Measurements from ENCODE around the gene ZNF726. TPM values are rescaled to one million over a fixed set of nuclear protein-coding genes. Genes with fewer than 3 reads are reported as not detected.
"Not testable (repeated sequence)": the region's sequence is repeated elsewhere in the genome, so short reads cannot be mapped to it uniquely, and the experiment has no call there.

The ZNF726 gene
- 6.7 and 10.4 TPM in 2 replicates for total RNA-seq (2014; rRNA removed; shearing (Covaris generic))

DNA sequence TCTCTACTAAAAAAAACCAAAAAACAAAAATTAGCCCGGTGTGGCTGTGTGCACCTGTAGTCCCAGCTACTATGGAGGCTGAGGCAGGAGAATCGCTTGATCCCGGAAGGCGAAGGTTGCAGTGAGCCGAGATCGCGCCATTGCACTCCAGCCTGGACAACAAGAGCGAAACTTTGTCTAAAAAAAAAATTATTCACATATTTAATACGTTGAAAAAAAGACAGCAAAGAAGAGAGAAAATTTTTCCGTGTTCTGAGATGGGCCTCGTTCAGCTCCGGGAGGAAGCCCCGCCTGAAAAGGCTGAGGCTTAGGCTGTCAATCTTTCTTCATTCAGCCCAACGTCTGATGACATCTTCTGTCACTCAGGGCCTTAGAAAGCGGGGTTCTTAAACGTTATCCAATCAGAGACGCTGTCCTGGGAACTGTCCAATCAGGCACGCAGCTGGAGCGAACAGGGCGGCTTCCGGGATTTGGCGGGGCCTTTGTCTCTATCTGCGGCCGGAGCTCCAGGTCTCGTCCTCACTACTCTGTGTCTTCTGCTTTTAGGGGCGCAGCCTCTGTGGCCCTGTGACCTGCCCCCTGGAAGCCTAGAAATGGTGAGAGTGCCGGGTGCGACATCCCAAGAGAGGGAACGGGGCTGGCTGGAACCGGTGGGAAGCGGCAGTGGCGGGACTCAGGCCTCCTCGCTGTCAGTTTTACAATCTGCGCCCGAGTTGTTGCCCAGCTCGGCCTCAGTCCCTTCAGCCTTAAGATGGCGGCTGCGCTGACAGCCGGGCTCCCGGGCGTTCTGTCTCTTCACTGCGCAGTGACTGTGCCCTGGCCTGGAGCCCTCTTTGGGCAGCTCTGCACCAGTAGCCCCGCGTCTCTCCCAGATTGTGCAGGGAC, at the start of gene ZNF726:
Gene ZNF726 (plus strand): TSS at position 485 of the 885 bp plus-strand sequence. CDS start 109 bp downstream, at position 594.
- peak; percentile 91 for DNase-seq (ENCODE audit: low spot score)

DNA sequence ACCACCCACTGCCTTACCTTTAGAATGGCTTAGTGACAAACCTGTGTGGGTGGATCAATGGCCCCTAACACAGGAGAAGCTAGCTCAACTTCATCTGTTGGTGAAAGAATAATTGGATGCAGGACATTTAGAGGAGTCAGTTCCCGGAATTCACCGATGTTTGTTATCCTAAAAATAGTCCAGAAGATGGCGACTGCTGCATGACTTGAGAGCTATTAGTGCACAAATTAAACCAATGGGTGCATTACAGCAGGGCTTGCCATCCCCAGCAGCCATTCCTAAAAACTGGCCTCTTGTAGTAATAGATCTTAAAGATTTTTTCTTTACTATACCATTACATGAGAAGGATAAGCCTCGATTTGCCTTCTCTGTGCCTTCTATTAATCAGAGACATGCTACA, 46.8 kb upstream of the ZNF726 start:
- DNase-seq (ENCODE audit: low spot score) = peak; percentile 5

DNA sequence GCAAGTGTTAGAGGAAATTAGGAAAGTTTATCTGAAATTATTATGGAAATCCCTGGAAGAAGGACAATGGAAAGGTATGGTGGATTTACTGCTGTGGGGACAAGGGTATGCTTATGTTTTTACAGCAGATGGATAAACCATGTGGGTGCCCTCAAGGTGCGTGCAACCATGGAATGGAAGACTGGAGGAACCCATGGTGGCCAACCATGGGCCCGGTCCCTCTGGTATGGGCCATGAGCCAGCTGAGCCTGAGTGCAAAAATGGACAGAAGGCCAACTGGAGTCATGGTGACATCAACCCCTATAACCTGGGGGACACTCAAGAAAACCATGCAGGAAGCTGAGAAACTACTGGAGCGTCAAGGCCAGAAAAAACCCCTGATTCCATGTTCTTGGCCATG, 46.1 kb upstream of the ZNF726 start:
- no peak for DNase-seq (ENCODE audit: low spot score)

DNA sequence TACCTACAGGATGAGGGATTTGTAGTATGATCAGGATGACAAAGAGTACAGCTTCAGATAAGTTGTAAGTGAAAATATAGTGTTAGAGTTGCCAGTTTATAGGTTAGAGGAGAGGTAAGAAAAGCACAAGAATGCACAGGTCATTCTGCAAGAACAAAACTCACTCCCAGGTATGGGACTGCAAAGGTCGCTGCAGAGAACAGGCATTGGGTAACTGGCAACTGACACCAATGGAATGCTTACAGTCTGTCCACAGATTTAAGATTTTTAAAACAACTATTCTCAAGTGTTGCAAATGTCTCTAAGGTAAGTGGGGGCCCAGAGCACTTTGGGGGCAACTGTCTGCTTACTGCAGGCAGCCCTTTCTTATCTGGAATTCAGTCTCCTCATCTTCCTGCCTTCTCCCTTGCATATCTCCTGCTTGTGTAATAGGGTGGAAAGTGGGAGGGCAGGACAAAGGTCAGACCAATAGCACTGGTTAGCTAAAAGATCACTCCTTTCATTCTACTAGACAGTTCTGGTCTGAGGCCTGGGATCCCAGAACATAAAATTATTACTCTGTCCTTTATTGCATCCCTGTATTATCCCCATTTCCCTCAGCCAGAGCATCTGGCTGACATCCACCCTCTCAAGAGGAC, 42.3 kb upstream of the ZNF726 start:
- DNase-seq (ENCODE audit: low spot score) = no peak

DNA sequence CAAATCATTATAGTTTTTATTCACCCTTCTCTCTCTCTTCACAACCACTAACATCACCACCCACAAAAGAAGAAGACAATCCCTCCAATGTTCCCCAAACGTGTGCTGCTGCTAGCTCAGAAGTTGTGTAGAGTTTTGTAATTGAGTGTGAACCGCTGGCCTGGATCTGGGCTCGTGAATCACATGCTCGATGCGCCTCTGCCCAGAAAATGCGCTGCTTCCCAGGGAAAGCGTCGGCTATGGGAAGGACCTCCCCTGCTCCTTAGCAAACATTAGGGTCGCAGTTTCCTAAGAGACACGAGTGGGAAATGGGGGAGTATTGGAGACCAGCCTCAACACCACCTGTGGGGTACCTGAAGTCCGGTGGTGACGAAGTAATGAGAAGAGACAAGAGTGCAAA, 38.4 kb upstream of the ZNF726 start:
- DNase-seq (ENCODE audit: low spot score) = no peak

DNA sequence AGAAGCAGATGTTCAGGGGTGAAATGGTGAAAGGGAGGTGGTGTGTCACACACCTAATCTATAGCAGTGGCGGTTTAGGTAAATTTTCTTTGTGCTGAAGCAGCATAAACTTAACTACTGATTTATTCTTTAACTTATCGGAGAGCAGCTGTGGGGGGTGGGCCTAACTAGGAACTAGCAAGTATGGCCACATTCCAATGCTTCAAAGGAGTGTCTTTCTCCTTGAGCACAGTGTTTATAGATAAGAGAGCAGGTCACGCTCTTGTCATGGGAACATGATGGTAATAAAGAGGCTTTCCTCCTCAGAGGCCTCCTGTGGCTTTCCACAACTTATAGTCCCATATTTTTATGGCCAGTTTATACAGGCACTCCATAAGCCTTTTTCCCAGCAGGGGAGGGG, 37.9 kb upstream of the ZNF726 start:
- not testable (repeated sequence) for DNase-seq (ENCODE audit: low spot score)

DNA sequence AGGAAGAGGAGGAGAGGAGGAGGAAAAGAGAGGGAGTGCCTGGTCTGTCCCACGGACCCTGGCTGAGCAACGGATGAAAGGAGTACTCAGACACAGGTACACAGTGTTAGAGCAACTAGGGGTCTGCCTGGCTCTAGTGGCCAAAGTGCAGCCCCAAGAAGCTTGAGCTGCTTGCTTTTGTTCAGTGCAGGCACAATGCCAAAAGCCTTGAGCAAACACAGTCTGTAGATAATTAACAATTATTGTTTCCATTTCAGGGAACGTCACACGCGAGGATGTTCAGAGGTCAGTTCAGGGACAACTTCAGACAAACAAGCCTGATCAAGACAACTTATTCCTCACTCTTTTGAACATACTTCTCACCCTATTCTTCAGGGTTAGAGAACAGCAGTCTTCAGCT, 32.2 kb upstream of the ZNF726 start:
- DNase-seq (ENCODE audit: low spot score) = no peak

DNA sequence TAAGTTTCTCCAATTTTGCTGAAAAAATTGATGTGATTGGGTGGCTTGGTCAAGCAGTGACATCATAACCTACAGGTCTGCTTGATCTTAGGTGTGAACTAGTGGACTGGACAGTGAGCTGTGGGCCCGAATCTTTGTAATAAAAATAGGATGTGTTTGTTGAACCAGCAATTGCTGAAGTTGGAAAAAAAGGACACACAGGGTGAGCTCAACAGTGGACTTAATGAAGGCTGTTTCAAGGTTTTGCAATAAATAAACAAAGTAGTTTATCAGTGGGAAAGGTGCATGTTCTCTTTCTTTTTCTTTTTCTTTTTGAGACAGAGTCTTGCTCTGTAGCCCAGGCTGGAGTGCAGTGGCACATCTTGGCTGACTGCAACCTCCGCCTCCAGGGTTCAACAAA, 30.3 kb upstream of the ZNF726 start:
- DNase-seq (ENCODE audit: low spot score) = no peak

DNA sequence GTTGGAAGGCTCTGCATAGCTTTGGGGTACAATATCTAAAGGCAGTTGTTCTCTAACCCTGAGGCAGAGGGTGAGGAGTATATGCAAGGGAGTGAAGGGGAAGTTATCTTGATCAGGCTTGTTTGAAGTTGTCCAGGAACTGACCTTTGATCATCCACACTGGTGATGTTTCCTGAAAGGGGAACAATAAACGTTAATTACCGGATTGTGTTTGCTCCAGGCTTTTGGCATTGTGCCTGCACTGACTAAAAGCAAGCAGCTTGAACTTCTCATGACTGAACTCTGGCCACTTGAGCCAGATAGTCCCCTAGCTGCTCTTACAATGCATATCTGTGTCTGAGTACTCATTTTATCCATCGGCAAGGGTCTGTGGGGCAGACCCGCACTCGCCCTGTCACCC, 27.0 kb upstream of the ZNF726 start:
- no peak for DNase-seq (ENCODE audit: low spot score)

DNA sequence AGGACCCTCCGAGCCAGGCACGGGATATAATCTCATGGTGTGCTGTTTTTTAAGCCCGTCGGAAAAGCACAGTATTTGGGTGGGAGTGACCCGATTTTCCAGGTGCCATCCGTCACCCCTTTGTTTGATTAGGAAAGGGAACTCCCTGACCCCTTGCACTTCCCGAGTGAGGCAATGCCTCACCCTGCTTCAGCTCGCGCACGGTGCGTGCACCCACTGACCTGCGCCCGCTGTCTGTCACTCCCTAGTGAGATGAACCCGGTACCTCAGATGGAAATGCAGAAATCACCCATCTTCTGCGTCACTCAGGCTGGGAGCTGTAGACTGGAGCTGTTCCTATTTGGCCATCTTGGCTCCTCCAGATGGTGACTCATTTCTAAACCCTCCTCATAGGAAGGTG, 18.6 kb upstream of the ZNF726 start:
- not testable (repeated sequence) for DNase-seq (ENCODE audit: low spot score)

DNA sequence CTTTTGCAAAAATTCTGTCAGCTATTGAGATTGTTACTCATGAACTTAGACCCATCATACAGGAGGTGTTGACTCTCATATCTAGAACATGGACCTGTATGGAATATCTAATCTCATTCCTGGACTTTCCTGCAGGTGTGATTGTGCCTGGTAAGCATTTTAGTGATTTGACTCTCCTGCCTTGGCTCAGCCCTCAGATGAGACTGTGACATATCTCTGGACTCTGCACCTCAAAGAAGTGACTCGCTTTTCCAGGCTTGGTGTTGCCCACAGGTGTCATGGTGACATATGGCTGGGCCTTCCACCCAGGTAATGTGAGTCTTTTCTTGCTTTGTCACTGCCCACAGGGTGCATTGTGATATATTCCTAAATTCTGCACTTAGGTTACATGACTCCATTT, 17.8 kb upstream of the ZNF726 start:
- no peak for DNase-seq (ENCODE audit: low spot score)

DNA sequence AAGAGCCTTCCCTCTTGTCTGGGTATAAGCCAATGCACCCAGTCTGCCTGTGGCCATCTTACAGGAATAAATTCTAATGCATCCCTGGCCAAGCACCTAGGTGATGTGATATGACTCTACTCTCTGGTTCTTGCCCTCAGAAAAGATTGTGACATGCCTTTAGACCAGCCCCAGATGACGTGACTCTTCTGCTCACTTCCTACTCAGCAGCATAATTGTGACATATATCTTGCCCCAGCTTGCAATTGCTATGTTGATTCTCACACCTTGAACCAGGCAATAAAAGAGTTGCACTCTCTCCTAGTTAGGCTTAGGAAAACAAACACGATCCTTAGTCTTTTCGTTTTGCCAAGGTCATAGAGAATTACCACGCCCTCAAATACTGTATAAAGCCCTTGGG, 13.3 kb upstream of the ZNF726 start:
- DNase-seq (ENCODE audit: low spot score) = no peak

DNA sequence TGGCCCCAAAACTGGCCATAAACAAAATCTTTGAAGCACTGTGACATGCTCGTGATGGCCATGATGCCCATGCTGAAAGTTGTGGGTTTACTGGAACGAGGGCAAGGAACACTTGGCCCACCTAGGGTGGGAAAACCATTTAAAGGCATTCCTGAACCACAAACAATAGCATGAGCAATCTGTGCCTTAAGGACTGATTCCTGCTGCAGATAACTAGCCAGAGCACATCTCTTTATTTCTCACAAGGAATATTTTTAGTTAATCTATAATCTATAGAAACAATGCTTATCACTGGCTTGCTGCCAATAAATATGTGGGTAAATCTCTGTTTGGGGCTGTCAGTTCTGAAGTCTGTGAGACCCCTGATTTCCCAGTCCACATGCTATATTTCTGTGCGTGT, 10.3 kb upstream of the ZNF726 start:
- no peak for DNase-seq (ENCODE audit: low spot score)

DNA sequence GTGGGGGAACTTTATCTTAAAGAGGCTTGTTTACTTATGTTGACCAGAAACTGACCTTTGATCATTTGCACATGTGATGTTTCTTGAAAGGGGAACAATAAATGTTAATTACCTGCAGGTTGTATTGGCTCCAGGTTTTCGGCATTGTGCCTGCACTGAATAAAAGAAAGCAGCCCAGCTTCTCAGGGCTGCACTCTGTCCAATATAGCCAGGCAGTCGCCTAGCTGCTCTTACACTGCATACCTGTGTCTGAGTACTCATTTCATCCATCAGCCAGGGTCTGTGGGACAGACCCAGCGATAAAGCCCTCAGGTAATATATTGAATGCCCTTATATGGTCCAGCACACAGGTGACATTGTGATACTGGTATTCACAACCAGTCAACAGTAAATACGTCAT, 8.9 kb upstream of the ZNF726 start:
- DNase-seq (ENCODE audit: low spot score) = no peak

DNA sequence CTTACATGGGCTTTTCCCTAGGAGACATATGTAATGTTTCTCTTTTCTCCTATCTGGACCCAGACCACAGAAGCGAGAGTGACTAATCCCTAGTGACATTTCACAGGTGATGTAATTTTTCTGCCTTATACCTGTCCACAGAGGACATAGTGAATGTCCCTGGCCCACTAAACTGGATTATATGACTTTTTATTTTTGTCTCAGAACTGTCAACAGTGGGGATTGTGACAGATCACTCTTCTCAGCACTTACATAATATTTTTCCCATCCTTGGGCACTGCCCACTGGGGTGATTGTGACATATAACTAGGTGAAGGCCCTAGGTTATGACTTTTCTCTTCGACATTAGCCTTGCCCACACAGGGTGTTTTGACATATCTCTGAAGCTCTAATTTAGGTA, 7.9 kb upstream of the ZNF726 start:
- no peak for DNase-seq (ENCODE audit: low spot score)

DNA sequence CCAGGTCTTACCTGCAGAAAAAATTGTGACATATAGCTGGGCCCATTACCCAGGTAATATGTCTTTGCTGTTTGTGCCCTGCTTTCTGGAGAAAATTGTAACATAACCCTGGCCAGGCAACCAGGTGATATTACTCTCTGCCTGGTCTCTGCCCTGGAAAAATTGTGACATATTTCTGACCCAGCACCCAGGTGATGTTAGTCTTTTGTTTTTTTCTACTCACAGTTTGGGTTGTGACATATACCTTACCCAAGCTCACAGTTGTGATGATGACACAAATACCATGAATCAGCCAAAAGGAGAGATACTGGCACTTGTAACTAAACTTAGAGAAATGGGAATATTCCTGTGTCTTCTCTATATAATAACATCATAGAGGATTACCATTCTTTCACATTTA, 6.5 kb upstream of the ZNF726 start:
- no peak for DNase-seq (ENCODE audit: low spot score)

DNA sequence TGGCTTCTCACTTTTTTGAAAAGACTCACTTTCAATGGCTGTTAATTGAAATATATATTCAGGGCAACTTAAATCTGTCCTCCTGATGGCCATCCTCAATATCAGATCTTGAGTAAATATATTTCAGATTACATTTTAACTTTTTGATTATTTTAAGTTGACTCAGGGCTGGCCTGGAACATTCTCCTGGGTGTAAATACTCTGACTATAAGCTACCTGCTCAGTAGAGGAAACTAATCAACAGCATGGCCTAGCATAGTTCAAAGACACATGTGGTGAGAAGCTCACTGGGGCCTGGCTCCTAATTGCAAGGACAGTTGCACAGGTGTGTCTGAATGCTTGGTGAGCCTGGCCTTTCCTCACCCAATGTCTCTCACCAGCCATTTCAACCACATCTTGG, 5.5 kb upstream of the ZNF726 start:
- DNase-seq (ENCODE audit: low spot score) = no peak

DNA sequence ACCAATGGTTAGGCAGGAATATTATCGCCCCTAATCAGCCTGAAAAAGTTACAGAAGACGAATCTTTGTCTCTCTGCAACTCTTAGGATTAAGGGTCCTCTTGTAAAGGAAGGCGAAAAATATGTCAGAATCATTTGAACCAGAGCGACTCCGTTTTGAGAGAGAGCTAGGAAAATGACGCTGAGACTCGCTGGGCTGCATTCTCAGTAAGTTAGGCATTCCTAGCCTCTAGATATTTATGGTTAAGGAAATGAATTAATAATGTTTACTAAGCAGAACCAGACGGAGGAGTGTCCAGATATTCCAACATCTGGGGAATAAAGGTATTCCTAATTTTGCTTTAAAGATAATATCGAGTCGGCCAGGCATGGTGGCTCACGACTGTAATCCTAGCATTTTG, 755 bp upstream of the ZNF726 start:
- DNase-seq (ENCODE audit: low spot score) = no peak

DNA sequence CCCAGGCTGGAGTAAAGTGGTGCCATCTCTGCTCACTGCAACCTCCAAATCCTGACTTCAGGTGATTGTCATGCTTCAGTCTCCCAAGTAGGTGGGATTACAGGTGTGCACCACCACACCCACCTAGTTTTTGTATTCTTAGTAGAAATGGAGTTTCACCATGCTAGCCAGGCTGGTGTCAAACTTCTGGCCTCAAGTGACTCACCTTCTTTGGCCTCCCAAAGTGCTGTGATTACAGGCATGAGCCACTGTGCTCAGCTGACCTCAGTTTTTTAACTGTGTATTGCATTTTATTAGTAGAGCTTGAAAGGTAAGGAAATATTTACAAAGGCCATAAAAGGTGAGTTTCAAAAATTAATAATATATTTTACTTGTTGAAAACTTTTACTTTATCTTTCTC, 2.3 kb downstream of the ZNF726 start:
- no peak for DNase-seq (ENCODE audit: low spot score)

DNA sequence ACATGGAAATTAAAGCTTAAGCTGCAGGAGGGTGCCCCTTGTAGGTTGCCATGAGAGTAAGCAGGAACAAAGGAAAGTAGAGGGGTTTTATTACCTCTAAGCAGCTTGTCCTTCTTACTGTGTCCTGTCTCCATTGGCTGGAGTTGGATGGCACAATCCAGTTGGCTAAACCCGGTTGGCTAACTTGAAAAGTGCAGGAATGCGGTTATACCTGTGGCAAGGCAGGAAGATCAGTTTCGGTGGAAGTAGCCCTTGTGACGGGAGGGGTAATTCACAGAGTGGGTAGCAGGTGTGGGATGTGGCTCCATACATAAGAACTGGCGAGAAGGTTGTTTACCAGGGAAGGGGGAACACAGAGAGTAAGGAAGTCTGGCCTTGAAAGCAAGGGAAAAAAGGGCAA, 3.2 kb downstream of the ZNF726 start:
- DNase-seq (ENCODE audit: low spot score) = no peak

DNA sequence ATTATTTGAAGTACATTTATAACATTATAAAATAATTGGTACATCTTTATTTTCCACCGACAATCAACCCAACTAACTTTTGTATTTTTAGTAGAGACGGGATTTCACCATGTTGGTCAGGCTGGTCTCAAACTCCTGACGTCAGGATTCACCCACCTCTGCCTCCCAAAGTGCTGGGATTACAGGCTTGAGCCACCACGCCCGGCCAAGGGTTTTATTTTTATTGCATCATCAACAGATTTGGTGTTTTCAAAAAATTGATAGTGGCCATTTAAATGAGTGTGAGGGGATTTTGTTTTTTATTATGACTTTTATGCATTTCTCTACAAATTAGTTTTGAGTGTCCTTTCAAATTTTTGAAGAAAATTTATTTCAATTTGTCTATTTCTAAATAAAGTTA, 10.6 kb downstream of the ZNF726 start:
- no peak for DNase-seq (ENCODE audit: low spot score)

DNA sequence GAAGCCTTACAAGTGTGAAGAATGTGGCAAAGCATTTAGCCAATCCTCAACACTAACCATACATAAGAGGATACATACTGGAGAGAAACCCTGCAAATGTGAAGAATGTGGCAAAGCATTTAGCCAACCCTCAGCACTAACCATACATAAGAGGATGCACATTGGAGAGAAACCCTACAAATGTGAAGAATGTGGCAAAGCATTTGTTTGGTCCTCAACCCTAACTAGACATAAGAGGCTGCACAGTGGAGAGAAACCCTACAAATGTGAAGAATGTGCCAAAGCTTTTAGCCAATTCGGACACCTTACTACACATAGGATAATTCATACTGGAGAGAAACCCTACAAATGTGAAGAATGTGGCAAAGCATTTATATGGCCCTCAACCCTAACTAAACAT, 18.2 kb downstream of the ZNF726 start:
- DNase-seq (ENCODE audit: low spot score) = no peak

DNA sequence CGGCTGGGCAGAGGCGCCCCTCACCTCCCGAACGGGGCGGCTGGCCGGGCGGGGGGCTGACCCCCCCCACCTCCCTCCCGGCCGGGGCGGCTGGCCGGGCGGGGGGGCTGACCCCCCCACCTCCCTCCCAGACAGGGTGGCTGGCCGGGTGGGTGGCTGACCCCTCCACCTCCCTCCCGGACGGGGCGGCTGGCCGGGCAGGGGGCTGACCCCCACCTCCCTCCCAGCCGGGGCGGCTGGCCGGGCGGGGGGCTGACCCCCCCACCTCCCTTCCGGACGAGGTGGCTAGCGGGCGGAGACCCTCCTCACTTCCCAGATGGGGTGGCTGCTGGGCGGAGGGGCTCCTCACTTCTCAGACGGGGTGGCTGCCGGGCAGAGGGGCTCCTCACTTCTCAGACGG, 22.3 kb downstream of the ZNF726 start:
- DNase-seq (ENCODE audit: low spot score) = not testable (repeated sequence)
